Fibroblast of the aortic adventitia (primary cell): ENCODE results near the gene HSPB7. TPM values are rescaled to one million over a fixed set of nuclear protein-coding genes. Genes with fewer than 3 reads are reported as not detected.

Experiments
- DNase-seq: peaks from one replicate; pipeline ENCODE4 v3.0.0-alpha.2; 2010; ENCODE audit warnings: low read depth
- H3K4me3 ChIP-seq: 2 replicates; pipeline ENCODE4 v1.5.1; 2011; ENCODE audit warnings: low read depth, mild to moderate bottlenecking, control low read depth, low read length, moderate library complexity
- CTCF ChIP-seq: IDR thresholded peaks from 2 replicates; pipeline ENCODE4 v1.5.1; 2011; ENCODE audit warnings: mild to moderate bottlenecking, low read length, control low read depth, inconsistent platforms; ENCODE audit not compliant: insufficient read depth
- total RNA-seq: library from RNA; depleted of rRNA; stranded (reverse); fragments of >200 nt; gene quantifications from 2 replicates; pipeline ENCODE4 v1.2.3, GENCODE V29; 2012; ENCODE audit warnings: low replicate concordance

The HSPB7 gene
- total RNA-seq, 1 donor: 8.9 TPM

- DNase-seq: no peak
- no peak for TF ChIP-seq CTCF
- no peak overlapping the region for H3K4me3 ChIP-seq
Measured at GRCh38 chr1:15972409-15972808, 45.4 kb downstream of the HSPB7 start.

DNA sequence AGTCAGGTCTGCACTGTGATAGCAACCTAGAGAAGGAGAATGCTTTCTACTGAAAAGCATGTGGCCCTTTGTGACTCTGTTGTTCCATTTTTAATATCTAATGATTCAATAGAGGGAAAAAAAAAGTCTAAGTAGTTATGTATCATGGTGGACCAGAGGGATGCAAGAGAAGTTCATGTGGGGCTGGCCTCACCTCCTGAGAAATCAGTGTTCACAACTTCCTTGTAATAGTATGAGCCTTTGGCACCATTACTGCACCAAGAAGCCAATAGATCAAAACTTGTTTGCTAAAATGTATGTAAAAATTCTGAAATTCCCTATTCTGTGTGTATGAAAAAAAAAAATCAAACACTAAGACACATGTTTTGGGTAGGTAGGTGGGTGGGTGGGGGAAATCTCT is 46.9 kb downstream of the HSPB7 start:
- no peak for TF ChIP-seq CTCF
- no peak overlapping the region for H3K4me3 ChIP-seq
- DNase-seq: no peak

GRCh38 chr1:15969321-15969880 is 48.4 kb downstream of the HSPB7 start:
- no peak for TF ChIP-seq CTCF
- H3K4me3 ChIP-seq: no peak overlapping the region
- no peak for DNase-seq

GRCh38 chr1:15968172-15968571 is 49.7 kb downstream of the HSPB7 start:
- no peak for TF ChIP-seq CTCF
- no peak overlapping the region for H3K4me3 ChIP-seq
- no peak for DNase-seq

DNA sequence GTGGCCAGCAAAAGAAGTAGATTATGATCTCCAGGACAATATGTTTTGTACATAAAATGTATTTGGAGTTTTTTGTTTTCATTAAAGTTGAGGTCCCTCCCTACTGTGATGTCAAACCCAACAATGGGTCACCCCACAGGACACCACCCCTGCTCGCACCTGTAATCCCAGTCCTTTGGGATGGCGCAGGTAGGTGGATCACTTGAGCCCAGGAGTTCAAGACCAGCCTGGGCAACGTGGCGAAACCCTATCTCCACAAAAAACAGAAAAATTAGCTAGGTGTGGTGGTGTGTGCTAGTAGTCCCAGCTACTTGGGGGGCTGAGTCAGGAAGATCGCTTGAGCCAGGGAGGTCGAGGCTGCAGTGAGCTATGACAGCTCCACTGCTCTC is 50.9 kb downstream of the HSPB7 start:
- H3K4me3 ChIP-seq: no peak overlapping the region
- no peak for DNase-seq
- no peak for TF ChIP-seq CTCF

GRCh38 chr1:15966081-15966955 is 51.5 kb downstream of the HSPB7 start:
- peak; percentile 44 for DNase-seq
- TF ChIP-seq CTCF: no peak
- H3K4me3 ChIP-seq: no peak overlapping the region
